ENCODE results near the gene FAM20C. TPM values are rescaled to one million over a fixed set of nuclear protein-coding genes. Genes with fewer than 3 reads are reported as not detected.
"Not testable (repeated sequence)": the region's sequence is repeated elsewhere in the genome, so short reads cannot be mapped to it uniquely, and the experiment has no call there.

FAM20C gene
- total RNA-seq, 2 donors from 2014 or later = 0.08 to 0.19 TPM

- H3K4me1 Mint-ChIP-seq = no peaks in the 10 kb centered on the region
- no peaks in the 10 kb centered on the region for H3K36me3 Mint-ChIP-seq (ENCODE audit: low read depth)
- no peaks in the 10 kb centered on the region for H3K9me3 Mint-ChIP-seq
- peaks cover 11% of the 10 kb centered on the region for H3K27me3 Mint-ChIP-seq
- no peak for ATAC-seq (replicated peaks)
- no peak overlapping the region for H3K27ac Mint-ChIP-seq
- H3K4me3 Mint-ChIP-seq = no peak overlapping the region
These were observed 7.3 kb downstream of the FAM20C start for GRCh38 chr7:199483-200249.

GRCh38 chr7:200290-200689 lies 7.9 kb downstream of the FAM20C start:
- H3K27ac Mint-ChIP-seq = no peak overlapping the region

DNA sequence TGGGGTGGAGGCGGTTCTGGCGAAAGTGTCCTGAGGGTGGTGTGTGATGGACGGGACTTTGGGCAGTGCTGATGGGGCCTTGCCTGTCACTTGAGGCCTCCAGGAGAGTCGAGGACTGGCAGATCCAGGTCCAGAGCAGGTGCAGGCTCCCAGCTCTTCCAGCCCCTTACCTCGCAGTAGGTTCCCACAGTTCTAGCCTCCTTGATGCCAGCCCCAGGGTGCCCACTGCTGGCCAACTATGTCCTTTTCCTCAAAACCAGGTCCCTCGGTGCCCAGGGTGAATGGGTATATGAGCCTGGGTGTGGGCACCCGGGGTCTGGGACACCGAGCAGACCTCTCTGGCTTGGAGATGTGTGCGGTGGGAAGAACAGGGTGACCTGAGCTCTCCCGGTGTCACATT lies 8.3 kb downstream of the FAM20C start:
- Mint-ChIP-seq H3K27ac (no peak overlapping the region), H3K27me3 (peaks cover 5% of the 10 kb centered on the region), H3K36me3 (ENCODE audit: low read depth) (no peaks in the 10 kb centered on the region), H3K9me3 (no peaks in the 10 kb centered on the region), H3K4me1 (no peaks in the 10 kb centered on the region), H3K4me3 (no peak overlapping the region)
- no peak for ATAC-seq (replicated peaks)

More at GRCh38 chr7:200290-200689, 7.9 kb downstream of the FAM20C start:
- Mint-ChIP-seq H3K4me1 (no peaks in the 10 kb centered on the region), H3K36me3 (ENCODE audit: low read depth) (no peaks in the 10 kb centered on the region), H3K9me3 (no peaks in the 10 kb centered on the region), H3K4me3 (no peak overlapping the region), H3K27me3 (peaks cover 9% of the 10 kb centered on the region)
- no peak for ATAC-seq (replicated peaks)

DNA sequence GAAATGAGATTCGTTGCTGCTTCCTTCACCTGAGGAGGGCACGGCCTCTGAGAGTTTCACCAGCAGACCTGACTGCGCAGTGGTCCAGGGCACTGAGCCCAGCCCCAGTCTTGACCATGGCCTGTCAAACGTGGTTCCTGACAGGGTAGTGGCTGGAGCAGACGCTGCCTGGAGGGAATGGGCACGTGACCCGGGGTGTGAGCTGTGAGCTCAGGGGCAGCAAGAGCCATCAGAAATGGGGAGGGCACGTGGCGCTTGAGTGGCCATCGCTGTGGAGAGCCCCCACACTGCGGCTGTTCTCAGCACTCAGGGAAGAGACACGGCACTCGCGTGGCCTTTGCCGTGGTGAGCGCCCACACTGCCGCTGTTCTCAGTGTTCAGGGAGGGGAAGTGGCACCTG lies 12.0 kb downstream of the FAM20C start:
- H3K4me3 Mint-ChIP-seq = no peak overlapping the region
- no peaks in the 10 kb centered on the region for H3K27me3 Mint-ChIP-seq
- H3K27ac Mint-ChIP-seq = no peak overlapping the region
- H3K36me3 Mint-ChIP-seq (ENCODE audit: low read depth) = no peaks in the 10 kb centered on the region
- ATAC-seq (replicated peaks) = no peak
- no peaks in the 10 kb centered on the region for H3K4me1 Mint-ChIP-seq
- H3K9me3 Mint-ChIP-seq = no peaks in the 10 kb centered on the region

GRCh38 chr7:205115-206010 lies 13.0 kb downstream of the FAM20C start:
- H3K27ac Mint-ChIP-seq = no peak overlapping the region
- no peaks in the 10 kb centered on the region for H3K4me1 Mint-ChIP-seq
- no peak for ATAC-seq (replicated peaks)
- no peak overlapping the region for H3K4me3 Mint-ChIP-seq
- H3K9me3 Mint-ChIP-seq = no peaks in the 10 kb centered on the region
- H3K27me3 Mint-ChIP-seq = no peaks in the 10 kb centered on the region
- H3K36me3 Mint-ChIP-seq (ENCODE audit: low read depth) = no peaks in the 10 kb centered on the region

GRCh38 chr7:206351-206750 lies 14.0 kb downstream of the FAM20C start:
- H3K4me1 Mint-ChIP-seq; H3K27me3 Mint-ChIP-seq; H3K9me3 Mint-ChIP-seq; H3K4me3 Mint-ChIP-seq; ATAC-seq (replicated peaks); H3K36me3 Mint-ChIP-seq (ENCODE audit: low read depth); H3K27ac Mint-ChIP-seq: not testable (repeated sequence)

- no peak overlapping the region for H3K27ac Mint-ChIP-seq
- no peaks in the 10 kb centered on the region for H3K9me3 Mint-ChIP-seq
- no peak for ATAC-seq (replicated peaks)
- no peaks in the 10 kb centered on the region for H3K4me1 Mint-ChIP-seq
- H3K4me3 Mint-ChIP-seq = no peak overlapping the region
- H3K36me3 Mint-ChIP-seq (ENCODE audit: low read depth) = no peaks in the 10 kb centered on the region
- H3K27me3 Mint-ChIP-seq = no peaks in the 10 kb centered on the region
These were observed 15.2 kb downstream of the FAM20C start for GRCh38 chr7:207418-208129.

- Mint-ChIP-seq H3K9me3 (no peaks in the 10 kb centered on the region), H3K36me3 (ENCODE audit: low read depth) (no peaks in the 10 kb centered on the region), H3K27me3 (no peaks in the 10 kb centered on the region), H3K4me3 (no peak overlapping the region), H3K4me1 (no peaks in the 10 kb centered on the region), H3K27ac (no peak overlapping the region)
- ATAC-seq (replicated peaks) = no peak
These were observed 15.8 kb downstream of the FAM20C start for GRCh38 chr7:208130-208673.

DNA sequence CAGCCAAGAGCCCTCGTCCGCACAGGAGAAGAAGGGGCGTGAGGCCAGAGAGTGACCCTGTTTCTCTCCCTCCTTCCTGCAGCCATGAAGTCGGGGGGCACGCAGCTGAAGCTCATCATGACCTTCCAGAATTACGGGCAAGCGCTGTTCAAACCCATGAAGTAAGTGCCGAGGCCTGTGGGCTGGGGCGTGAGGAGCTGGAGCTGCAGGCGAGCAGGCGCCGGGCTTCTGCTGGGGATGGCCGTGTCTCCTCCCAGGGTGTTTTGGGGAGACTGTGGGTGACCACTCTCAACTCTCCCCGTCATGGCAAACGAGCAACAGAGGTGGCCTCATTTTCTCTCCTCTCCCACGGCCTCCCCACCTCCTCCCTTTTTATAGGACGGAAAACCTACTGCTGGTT lies 16.4 kb downstream of the FAM20C start:
- no peaks in the 10 kb centered on the region for H3K36me3 Mint-ChIP-seq (ENCODE audit: low read depth)
- ATAC-seq (replicated peaks) = no peak
- H3K4me3 Mint-ChIP-seq = no peak overlapping the region
- H3K27me3 Mint-ChIP-seq = no peaks in the 10 kb centered on the region
- H3K27ac Mint-ChIP-seq = no peak overlapping the region
- H3K4me1 Mint-ChIP-seq = no peaks in the 10 kb centered on the region
- H3K9me3 Mint-ChIP-seq = no peaks in the 10 kb centered on the region

- Mint-ChIP-seq H3K9me3 (no peaks in the 10 kb centered on the region), H3K4me3 (no peak overlapping the region), H3K36me3 (ENCODE audit: low read depth) (no peaks in the 10 kb centered on the region), H3K4me1 (no peaks in the 10 kb centered on the region), H3K27ac (no peak overlapping the region), H3K27me3 (no peaks in the 10 kb centered on the region)
- no peak for ATAC-seq (replicated peaks)
These were observed 17.0 kb downstream of the FAM20C start for GRCh38 chr7:209416-209815.

DNA sequence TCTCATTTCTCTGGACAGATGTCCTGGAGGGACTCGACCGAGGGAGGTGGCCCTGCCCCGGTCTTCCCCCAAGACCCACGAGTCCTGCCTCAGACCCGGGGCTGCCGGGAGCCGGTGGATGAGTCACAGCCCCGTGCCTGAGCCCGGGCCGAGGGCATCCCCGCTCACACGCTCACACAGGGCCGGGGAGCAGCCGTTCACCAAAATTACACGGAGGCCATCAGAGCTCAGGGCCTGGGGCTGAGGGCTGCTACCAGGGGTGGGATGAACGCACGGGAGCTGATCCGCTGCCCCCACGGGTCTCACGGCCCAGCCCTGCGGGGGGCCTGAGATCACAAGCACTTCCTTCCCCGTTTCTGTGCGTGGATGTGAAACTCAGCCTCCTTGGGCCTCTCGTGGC lies 17.5 kb downstream of the FAM20C start:
- Mint-ChIP-seq H3K36me3 (ENCODE audit: low read depth) (no peaks in the 10 kb centered on the region), H3K9me3 (no peaks in the 10 kb centered on the region), H3K4me1 (no peaks in the 10 kb centered on the region), H3K27ac (no peak overlapping the region), H3K4me3 (no peak overlapping the region), H3K27me3 (no peaks in the 10 kb centered on the region)
- no peak for ATAC-seq (replicated peaks)

- Mint-ChIP-seq H3K4me3 (no peak overlapping the region), H3K27ac (no peak overlapping the region), H3K27me3 (no peaks in the 10 kb centered on the region), H3K4me1 (no peaks in the 10 kb centered on the region), H3K36me3 (ENCODE audit: low read depth) (no peaks in the 10 kb centered on the region), H3K9me3 (no peaks in the 10 kb centered on the region)
- no peak for ATAC-seq (replicated peaks)
These were observed 18.1 kb downstream of the FAM20C start for GRCh38 chr7:210401-210925.

DNA sequence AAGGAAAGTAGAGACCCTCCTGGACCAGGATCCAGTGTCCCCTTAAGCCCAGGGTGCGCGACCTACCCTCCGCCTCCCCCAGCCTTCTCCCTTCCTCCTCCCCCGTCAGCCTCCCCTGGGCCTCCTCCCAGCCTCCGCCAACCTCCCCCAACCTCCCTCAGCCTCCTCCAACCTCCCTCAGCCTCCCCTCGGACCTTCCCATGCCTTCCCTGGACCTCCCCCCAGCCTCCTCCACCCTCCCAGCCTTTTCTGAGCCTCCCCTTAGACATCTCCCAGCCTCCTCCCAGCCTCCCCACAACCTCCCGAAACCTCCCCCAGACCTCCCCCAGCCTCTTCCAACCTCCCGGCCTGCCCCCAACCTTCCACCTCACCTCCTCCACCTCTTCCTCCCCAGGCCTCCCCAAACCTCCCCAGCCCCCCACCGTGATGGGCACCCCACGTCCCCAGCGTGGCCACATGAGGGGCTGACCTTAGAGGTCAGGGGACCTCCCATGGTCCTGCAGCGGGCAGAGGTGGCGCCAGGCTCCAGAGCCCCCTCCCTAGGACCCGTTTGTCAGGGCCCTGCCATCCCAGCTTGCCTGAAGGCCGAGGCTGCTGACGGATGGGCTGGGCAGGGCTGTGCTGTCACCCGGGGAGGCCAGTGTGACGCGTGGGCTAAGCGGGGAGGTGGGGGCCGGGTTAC lies 18.8 kb downstream of the FAM20C start:
- no peaks in the 10 kb centered on the region for H3K36me3 Mint-ChIP-seq (ENCODE audit: low read depth)
- H3K4me3 Mint-ChIP-seq = no peak overlapping the region
- H3K27me3 Mint-ChIP-seq = no peaks in the 10 kb centered on the region
- no peak for ATAC-seq (replicated peaks)
- H3K9me3 Mint-ChIP-seq = no peaks in the 10 kb centered on the region
- no peaks in the 10 kb centered on the region for H3K4me1 Mint-ChIP-seq
- no peak overlapping the region for H3K27ac Mint-ChIP-seq

DNA sequence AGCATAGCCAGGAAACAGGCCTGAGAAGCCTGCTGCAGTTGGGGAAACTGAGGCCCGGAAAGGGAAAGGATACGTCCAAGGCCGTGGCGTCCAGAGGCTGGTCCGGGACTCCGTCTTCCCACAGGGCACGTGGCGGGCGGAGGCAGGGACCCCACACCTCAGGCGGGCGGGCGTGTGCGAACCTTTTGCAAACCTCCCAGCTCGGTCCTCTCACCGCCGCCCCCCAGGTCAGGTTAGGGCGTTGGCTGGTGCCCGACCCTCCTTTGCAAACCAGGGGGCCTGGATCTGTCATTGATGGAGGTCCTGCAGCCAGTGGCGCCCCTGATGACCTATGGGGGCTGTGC lies 19.3 kb downstream of the FAM20C start:
- H3K27me3 Mint-ChIP-seq = no peaks in the 10 kb centered on the region

More for the DNA sequence above, 19.3 kb downstream of the FAM20C start:
- no peak for ATAC-seq (replicated peaks)
- Mint-ChIP-seq H3K4me3 (no peak overlapping the region), H3K27ac (no peak overlapping the region), H3K4me1 (no peaks in the 10 kb centered on the region), H3K36me3 (ENCODE audit: low read depth) (no peaks in the 10 kb centered on the region), H3K9me3 (no peaks in the 10 kb centered on the region)

Measured in activated T-helper 17 cell treated with anti-CD3 and anti-CD28 coated beads, Interleukin-2, amount 50 U/mL, for 72 hours (primary cell).